HG03520 (cell line): ENCODE measurements around the gene CATSPERB.
"Not testable (repeated sequence)": the region's sequence is repeated elsewhere in the genome, so short reads cannot be mapped to it uniquely, and the experiment has no call there.

Experiments
- ATAC-seq: cut with Tn5 transposase; IDR thresholded peaks from one replicate; pipeline ENCODE4 v1.9.1; 2021; ENCODE audit warnings: mild to moderate bottlenecking, moderate library complexity; ENCODE audit not compliant: unreplicated experiment

Gene CATSPERB

DNA sequence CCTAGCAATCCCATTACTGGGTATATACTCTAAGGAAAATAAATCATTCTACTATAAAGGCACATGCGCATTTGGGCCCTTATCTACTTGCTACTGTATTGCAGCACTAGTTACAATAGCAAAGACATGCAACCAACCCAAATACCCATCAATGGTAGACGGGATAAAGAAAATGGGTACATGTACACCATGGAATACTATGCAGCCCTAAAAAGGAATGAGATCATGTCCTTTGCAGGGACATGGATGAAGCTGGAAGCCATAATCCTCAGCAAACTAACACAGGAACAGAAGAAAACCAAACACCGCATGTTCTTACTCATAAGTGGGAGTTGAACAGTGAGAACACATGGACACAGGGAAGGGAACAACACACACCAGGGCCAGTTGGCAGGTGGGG, 54.2 kb downstream of the CATSPERB start:
- ATAC-seq: not testable (repeated sequence)

DNA sequence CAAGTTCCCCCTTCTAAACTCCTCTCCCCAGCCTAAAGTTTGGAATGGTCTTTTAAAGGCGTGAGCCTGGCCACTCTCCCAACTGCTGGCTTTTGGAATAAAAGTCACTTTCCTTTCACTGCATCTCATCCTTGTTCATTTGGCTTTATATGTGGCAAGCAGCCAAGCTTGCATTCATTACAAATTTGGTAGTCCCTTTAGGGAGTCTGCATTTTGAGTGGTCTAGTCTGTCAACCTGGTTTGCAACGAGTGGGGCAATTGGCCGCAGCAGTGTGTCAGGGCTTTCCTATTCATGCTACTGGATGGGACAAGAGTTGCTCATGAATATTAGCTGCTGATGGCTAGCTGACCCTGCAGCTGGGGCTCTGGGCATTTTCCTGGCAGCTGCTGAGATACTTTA, 57.0 kb downstream of the CATSPERB start:
- ATAC-seq: no peak

GRCh38 chr14:91669867-91670266, 62.0 kb downstream of the CATSPERB start:
- no peak for ATAC-seq

DNA sequence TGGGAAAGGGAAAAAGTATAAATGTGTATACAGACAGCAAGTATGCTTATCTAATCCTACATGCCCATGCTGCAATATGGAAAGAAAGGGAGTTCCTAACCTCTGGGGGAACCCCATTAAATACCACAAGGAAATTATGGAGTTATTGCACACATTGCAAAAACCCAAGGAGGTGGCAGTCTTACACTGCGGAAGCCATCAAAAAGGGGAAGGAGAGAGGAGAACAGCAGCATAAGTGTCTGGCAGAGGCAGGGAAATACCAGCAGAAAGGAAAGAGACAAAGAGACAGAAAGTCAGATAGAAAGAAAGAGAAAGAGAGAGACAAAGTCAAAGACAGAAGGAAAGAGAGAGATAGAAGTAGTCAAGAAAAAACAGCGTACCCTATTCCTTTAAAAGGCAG, 64.8 kb downstream of the CATSPERB start:
- not testable (repeated sequence) for ATAC-seq

DNA sequence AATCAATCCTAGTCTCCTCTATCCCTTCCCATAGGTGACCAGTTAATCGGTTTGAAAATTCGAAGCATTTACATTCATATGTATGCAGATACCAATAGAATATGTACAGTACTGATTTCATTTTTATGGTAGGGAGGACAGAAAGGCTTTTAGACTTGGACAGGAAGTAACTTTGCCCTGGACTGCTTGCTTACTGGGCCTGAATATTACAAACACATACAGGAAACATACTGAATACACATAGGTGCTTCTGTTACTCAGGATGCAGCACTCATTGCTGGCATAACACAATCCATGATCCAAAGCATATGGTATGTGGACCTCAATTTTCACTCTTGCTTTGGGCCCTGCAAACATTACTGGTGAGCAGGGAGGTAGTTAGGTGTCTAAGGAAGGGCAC, 71.1 kb downstream of the CATSPERB start:
- no peak for ATAC-seq

GRCh38 chr14:91654836-91655235, 77.0 kb downstream of the CATSPERB start:
- ATAC-seq: no peak

DNA sequence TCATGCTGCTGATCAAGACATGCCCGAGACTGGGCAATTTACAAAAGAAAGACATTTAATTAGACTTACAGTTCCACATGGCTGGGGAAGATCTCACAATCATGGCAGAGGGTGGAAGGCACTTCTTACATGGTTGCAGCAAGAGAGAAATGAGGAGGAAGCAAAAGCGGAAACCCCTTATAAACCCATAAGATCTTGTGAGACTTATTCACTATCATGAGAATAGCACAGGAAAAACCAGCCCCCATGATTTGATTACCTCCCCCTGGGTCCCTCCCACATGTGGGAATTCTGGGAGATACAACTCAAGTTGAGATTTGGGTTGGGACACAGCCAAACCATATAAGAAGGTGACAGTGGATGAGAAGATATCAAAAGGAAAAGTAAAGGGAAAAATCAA, 78.4 kb downstream of the CATSPERB start:
- ATAC-seq: no peak

GRCh38 chr14:91649930-91650329, 82.0 kb downstream of the CATSPERB start:
- ATAC-seq: no peak

DNA sequence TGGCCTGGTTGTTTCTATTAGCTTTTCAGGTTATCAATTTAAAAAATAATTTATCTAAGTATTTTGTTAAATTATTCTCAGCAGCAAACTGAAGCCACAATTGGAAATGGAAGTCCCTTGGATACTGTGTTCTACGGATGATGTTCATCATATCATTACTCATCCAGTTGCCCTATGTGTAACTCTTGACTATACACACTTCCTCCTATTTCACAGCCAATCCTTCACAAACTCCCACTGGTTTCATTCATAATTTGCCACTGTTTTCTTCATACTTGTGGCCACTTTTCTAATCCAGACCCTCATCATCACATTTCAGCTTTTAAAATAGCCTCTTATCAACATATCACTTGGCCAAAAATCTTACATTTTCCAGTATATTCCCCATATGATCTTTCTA, 84.0 kb downstream of the CATSPERB start:
- no peak for ATAC-seq

DNA sequence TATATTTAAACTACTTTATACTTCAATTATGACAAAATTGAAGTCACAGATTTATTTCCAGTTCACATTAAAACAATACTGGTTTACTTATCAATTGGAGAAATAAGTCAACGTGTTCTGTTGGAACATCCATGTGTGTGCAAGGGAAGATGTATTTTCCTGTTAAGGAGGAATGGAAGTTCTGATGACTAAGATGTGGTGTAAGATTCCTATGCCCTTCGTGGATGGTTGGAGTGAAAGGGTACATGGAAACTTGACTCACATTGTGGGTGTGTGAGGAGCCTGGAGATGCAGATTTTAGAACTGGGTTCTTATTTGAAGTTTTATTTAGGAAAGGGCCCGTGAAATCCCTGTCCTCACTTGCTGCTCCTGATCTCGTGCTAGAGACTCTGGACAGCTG, 95.3 kb downstream of the CATSPERB start:
- ATAC-seq: no peak

GRCh38 chr14:91624757-91625156, 107.1 kb downstream of the CATSPERB start:
- ATAC-seq: no peak

DNA sequence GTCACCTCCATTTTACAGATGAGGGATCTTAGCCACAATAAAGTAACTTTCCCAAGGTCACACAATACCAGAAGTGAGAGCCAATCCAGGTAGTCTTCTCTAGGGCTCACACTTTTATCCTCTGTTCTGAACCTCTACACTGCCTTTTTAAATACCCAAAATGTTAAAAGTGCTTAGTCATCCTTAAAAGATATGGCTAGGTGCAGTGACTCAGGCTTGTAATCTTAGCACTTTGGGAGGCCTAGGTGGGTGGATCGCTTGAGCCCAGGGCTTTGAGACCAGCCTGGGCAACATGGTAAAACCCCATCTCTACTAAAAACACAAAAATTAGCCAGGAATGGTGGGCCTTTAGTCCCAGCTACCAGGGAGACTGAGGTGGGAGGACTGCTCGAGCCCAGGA, 117.7 kb downstream of the CATSPERB start:
- ATAC-seq: no peak

DNA sequence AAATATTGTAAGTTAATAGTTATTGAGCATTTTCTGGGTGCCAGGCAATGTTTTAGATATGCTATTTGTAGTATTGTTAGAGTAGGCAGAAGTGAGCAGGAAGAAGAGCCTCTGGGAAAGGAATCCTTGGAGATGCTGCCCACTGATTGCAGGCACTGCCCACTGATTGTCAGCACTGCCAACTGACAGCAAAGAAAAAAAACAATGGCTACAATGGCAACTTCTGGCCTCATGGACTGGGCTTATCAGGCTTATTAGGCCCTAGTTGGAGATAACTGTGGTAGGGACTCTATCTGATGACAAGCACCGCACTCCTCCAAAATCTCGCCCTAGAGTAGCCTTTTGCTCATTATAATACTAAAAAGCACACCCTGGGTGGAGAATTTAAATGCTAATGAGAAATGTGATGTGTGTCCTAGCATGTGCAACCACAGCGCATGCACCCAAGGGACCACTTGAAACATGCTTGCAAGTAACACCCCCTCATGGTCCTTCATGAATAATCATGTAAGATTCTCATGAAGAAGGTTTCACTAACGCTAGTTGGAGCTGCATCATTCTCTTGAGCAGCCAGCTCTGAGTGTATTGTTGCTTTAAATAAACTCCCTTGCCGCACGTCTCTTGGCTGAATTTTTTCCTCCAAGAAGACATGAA, 118.3 kb downstream of the CATSPERB start:
- ATAC-seq: no peak

DNA sequence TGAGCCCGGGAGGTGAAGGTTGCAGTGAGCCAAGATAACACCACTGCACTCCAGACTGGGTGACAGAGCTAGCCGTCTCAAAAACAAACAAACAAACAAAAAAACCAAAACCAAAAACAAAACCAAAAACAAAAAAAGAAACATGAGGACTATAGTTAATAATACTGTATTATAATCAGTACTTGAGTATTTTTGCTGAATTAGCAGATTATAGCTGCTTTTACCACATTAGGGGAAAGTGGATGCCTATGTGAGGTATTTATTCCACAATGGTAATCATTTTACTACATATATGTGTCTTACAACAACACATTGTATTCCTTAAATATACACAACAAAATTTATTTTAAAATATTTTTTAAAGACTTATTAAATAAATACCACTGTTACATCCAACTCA, 120.4 kb downstream of the CATSPERB start:
- no peak for ATAC-seq

DNA sequence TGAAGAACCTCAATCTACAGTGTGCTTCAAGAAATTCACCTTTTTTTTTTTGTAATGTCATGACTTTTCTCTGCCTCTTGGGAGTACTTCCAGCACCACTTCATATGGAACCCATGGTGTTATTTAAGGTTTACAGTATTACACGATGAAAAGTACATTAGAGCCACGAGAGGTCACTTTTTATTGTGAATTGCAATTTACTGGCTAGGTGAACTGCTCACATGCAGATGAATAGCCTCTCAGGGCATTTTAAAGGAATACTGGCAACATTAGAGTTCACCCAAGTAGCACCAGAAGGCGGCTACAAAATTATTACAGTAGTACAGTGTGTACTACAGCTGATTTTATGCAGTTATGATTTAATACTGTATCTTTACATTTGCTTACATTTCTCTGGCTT, 122.7 kb downstream of the CATSPERB start:
- ATAC-seq: no peak

- ATAC-seq: no peak
Measured at GRCh38 chr14:91607322-91608047, 124.4 kb downstream of the CATSPERB start.

DNA sequence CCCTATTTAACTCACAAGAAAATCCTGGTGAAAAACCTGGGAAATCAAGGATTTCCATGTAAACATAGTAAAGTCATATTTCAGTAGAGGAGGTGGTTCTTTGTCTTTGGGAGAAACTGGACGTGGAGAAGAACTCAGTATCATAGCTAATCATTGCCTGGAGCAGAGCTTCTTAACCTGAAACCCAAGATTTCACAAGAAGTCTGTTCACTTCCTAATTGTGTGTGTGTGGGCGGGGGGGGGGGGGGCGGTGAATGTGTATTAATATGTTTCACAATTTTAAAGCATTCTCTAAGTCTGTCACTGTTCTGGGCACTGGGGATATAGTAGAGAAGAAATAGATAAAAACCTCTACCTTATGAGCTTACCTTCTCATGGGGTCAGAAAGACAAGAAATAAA, 125.0 kb downstream of the CATSPERB start:
- ATAC-seq: no peak

DNA sequence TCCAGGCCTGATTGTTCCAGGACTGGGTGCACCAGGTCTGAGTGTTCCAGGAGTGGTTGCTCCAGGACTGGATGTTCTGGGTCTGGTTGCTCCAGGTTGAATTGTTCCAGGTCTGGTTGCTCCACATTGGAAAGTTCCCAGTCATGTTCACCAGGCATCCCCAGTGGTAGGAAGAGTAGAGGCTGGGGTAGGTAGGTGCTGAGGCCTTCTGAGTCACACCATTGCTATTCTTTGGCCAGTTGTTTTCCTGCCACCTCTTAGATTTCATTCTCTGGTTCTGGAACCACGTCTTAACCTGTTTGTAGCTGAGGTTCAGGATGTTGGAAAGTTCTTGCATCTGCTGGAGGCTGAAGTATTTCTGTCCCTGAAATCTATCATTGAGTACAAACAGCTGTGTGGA, 127.3 kb downstream of the CATSPERB start:
- not testable (repeated sequence) for ATAC-seq

DNA sequence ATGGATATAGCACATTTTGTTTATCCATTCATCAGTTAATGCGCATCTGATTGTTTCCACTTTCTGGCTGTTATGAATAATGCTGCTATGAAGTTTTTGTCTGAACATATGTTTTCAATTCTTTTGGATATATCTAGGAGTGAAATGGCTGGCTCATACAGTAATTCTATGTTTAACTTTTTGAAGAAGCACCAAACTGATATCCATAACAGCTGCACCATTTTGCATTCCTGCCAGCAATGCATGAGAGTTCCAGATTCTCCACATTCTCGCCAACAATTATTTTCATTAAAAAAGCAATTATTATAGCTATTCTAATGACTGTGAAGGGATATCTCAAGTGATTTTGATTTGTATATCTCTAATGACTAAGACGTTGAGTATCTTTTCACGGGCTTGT, 131.9 kb downstream of the CATSPERB start:
- ATAC-seq: no peak

- no peak for ATAC-seq
Measured at GRCh38 chr14:91595736-91596135, 136.2 kb downstream of the CATSPERB start.

- not testable (repeated sequence) for ATAC-seq
Measured at GRCh38 chr14:91593957-91594356, 137.9 kb downstream of the CATSPERB start.

DNA sequence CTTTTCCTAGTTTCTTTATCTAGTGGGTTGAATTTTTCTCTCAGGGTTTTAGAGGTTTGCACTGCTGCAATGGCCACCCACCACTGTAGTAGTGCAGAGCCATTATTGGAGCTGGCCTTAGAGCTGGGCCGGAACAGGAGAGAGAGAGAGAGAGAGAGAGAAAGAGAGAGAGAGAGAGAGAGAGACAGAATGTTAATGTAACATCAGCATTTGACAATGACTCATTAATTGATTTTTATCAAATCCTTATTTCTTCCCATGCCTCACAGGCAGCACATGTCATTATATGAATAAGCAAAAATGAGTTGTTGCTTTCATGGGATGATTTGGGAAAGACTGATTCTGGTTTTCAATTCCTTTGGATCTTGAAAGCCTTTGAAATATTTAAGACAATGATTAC, 145.5 kb downstream of the CATSPERB start:
- ATAC-seq: no peak

- no peak for ATAC-seq
Measured at GRCh38 chr14:91585856-91586255, 146.0 kb downstream of the CATSPERB start.
